GM23248 (cell line): ENCODE data around the gene PAQR8.

Experiments used
- EZH2 ChIP-seq: fragments of 200-600 bp; sonication (generic); IDR thresholded peaks from 2 replicates; pipeline ENCODE4 v1.6.1; 2018; ENCODE audit warnings: antibody characterized with exemption, mild to moderate bottlenecking; ENCODE audit not compliant: insufficient read depth, poor library complexity, severe bottlenecking
- EZH2phosphoT487 ChIP-seq: fragments of 200-600 bp; sonication (generic); IDR thresholded peaks from 2 replicates; pipeline ENCODE4 v1.6.1; 2018; ENCODE audit warnings: antibody characterized with exemption, moderate library complexity, mild to moderate bottlenecking, low read depth; ENCODE audit not compliant: insufficient read depth

- TF ChIP-seq EZH2 (no peak), EZH2phosphoT487 (no peak)
Observed at GRCh38 chr6:52420668-52421358, 58.9 kb downstream of the PAQR8 start.
